ENCODE measurements around the gene PCBP2.

PCBP2 gene

GRCh38 chr12:53431187-53431586 lies 20.7 kb upstream of the PCBP2 start:
- TF ChIP-seq GATA2 (IDR thresholded peaks at IDR 0.05; ENCODE audit: low read depth, low read length) (no peak), GATA3 (IDR thresholded peaks at IDR 0.05; ENCODE audit: low read depth, low read length) (no peak)

GRCh38 chr12:53441040-53441833 lies 10.7 kb upstream of the PCBP2 start, which contains the start of gene PRR13:
Gene PRR13 (plus strand): TSS chr12:53441734. CDS start chr12:53442715, 981 bp downstream.
- TF ChIP-seq GATA3 (IDR thresholded peaks at IDR 0.05; ENCODE audit: low read depth, low read length) (no peak), GATA2 (IDR thresholded peaks at IDR 0.05; ENCODE audit: low read depth, low read length) (no peak)

- TF ChIP-seq GATA3 (IDR thresholded peaks at IDR 0.05; ENCODE audit: low read depth, low read length) (no peak), GATA2 (IDR thresholded peaks at IDR 0.05; ENCODE audit: low read depth, low read length) (no peak)
These were observed 7.9 kb upstream of the PCBP2 start for GRCh38 chr12:53443955-53444354.

GRCh38 chr12:53450936-53451335 lies 966 bp upstream of the PCBP2 start:
- TF ChIP-seq GATA3 (IDR thresholded peaks at IDR 0.05; ENCODE audit: low read depth, low read length) (no peak), GATA2 (IDR thresholded peaks at IDR 0.05; ENCODE audit: low read depth, low read length) (no peak)

GRCh38 chr12:53452159-53453077 lies 516 bp downstream of the PCBP2 start:
- TF ChIP-seq GATA2 (IDR thresholded peaks at IDR 0.05; ENCODE audit: low read depth, low read length) (no peak), GATA3 (IDR thresholded peaks at IDR 0.05; ENCODE audit: low read depth, low read length) (no peak)

- TF ChIP-seq GATA3 (IDR thresholded peaks at IDR 0.05; ENCODE audit: low read depth, low read length) (no peak), GATA2 (IDR thresholded peaks at IDR 0.05; ENCODE audit: low read depth, low read length) (no peak)
These were observed 2.2 kb downstream of the PCBP2 start for GRCh38 chr12:53453953-53454640.

- TF ChIP-seq GATA3 (IDR thresholded peaks at IDR 0.05; ENCODE audit: low read depth, low read length) = no peak
- TF ChIP-seq GATA2 (IDR thresholded peaks at IDR 0.05; ENCODE audit: low read depth, low read length) = 0 out of 2 replicates have a peak, but pooled peaks have one; percentile 37
These were observed 2.8 kb downstream of the PCBP2 start for GRCh38 chr12:53454707-53455106.

- no peak for TF ChIP-seq GATA3 (IDR thresholded peaks at IDR 0.05; ENCODE audit: low read depth, low read length)
- no peak for TF ChIP-seq GATA2 (IDR thresholded peaks at IDR 0.05; ENCODE audit: low read depth, low read length)
These were observed 4.9 kb downstream of the PCBP2 start for GRCh38 chr12:53456654-53457366.

- TF ChIP-seq GATA2 (IDR thresholded peaks at IDR 0.05; ENCODE audit: low read depth, low read length) (no peak), GATA3 (IDR thresholded peaks at IDR 0.05; ENCODE audit: low read depth, low read length) (no peak)
These were observed 7.2 kb downstream of the PCBP2 start for GRCh38 chr12:53459097-53459496.

GRCh38 chr12:53461059-53461458 lies 9.2 kb downstream of the PCBP2 start:
- TF ChIP-seq GATA3 (IDR thresholded peaks at IDR 0.05; ENCODE audit: low read depth, low read length) = no peak
- TF ChIP-seq GATA2 (IDR thresholded peaks at IDR 0.05; ENCODE audit: low read depth, low read length) = no peak

GRCh38 chr12:53461591-53461990 lies 9.7 kb downstream of the PCBP2 start:
- no peak for TF ChIP-seq GATA3 (IDR thresholded peaks at IDR 0.05; ENCODE audit: low read depth, low read length)
- no peak for TF ChIP-seq GATA2 (IDR thresholded peaks at IDR 0.05; ENCODE audit: low read depth, low read length)

GRCh38 chr12:53462935-53463334 lies 11.0 kb downstream of the PCBP2 start:
- no peak for TF ChIP-seq GATA2 (IDR thresholded peaks at IDR 0.05; ENCODE audit: low read depth, low read length)
- TF ChIP-seq GATA3 (IDR thresholded peaks at IDR 0.05; ENCODE audit: low read depth, low read length) = no peak

- TF ChIP-seq GATA3 (IDR thresholded peaks at IDR 0.05; ENCODE audit: low read depth, low read length) (no peak), GATA2 (IDR thresholded peaks at IDR 0.05; ENCODE audit: low read depth, low read length) (no peak)
These were observed 12.1 kb downstream of the PCBP2 start for GRCh38 chr12:53463802-53464560.
